Common myeloid progenitor, CD34-positive (primary cell): ENCODE results near the gene GNB1.
"Not testable (repeated sequence)": the region's sequence is repeated elsewhere in the genome, so short reads cannot be mapped to it uniquely, and the experiment has no call there.

Source experiments
- CTCF ChIA-PET: fragments of 350-600 bp; sonication (Branson Sonifier 250); formaldehyde crosslinking; loops from one replicate; lab custom pipeline; 2021; ENCODE audit warnings: antibody characterized with exemption; lab: Charles Lee
- POLR2A ChIA-PET: fragments of 350-600 bp; sonication (Branson Sonifier 250); formaldehyde crosslinking; loops from one replicate; lab custom pipeline; 2021; ENCODE audit warnings: antibody characterized with exemption; lab: Charles Lee
- DNase-seq, 3 donors: peaks; one replicate each; pipeline versions ENCODE4 v3.0.0 to v3.0.0-alpha.2; 2013
- H3K27ac ChIP-seq, 2 experiments: 1 replicate in 1 of 2; 2 replicates in 1 of 2; pipeline ENCODE4 v1.7.0; 2013; ENCODE audit warnings: inconsistent platforms in 2 of 2, low read length in 2 of 2, mild to moderate bottlenecking in 2 of 2, low read depth in 1 of 2, moderate library complexity in 1 of 2; ENCODE audit not compliant: severe bottlenecking in 2 of 2, insufficient read depth in 1 of 2, poor library complexity in 1 of 2
- H3K27me3 ChIP-seq, 5 experiments: replicated peaks in 2 of 5; 1 replicate in 3 of 5; 2 replicates in 2 of 5; pipeline versions ENCODE4 v1.6.1 to v1.7.0; 2013; ENCODE audit warnings: low read length in 4 of 5, mild to moderate bottlenecking in 2 of 5, moderate library complexity in 2 of 5, inconsistent platforms in 1 of 5; ENCODE audit not compliant: insufficient read depth in 5 of 5, control insufficient read depth in 4 of 5
- H3K36me3 ChIP-seq, 4 experiments: 1 replicate in 2 of 4; 2 replicates in 2 of 4; pipeline versions ENCODE4 v1.6.1 to v1.7.0; 2013; ENCODE audit warnings: low read length in 3 of 4, control low read depth in 1 of 4, mild to moderate bottlenecking in 1 of 4; ENCODE audit not compliant: control insufficient read depth in 4 of 4, insufficient read depth in 4 of 4
- H3K4me1 ChIP-seq, 4 experiments: 1 replicate in 3 of 4; 2 replicates in 1 of 4; pipeline versions ENCODE4 v1.6.1 to v1.7.1; 2013; ENCODE audit warnings: low read length in 3 of 4, mild to moderate bottlenecking in 3 of 4, control low read depth in 1 of 4, inconsistent platforms in 1 of 4, moderate library complexity in 1 of 4; ENCODE audit not compliant: control insufficient read depth in 4 of 4, insufficient read depth in 4 of 4; ENCODE audit errors: control extremely low read depth in 1 of 4
- H3K4me3 ChIP-seq, 7 experiments: 1 replicate in 4 of 7; 2 replicates in 3 of 7; pipeline versions ENCODE4 v1.5.1 to v1.7.0; 2013; ENCODE audit warnings: mild to moderate bottlenecking in 7 of 7, low read length in 6 of 7, moderate library complexity in 6 of 7, inconsistent platforms in 2 of 7, low read depth in 2 of 7, control low read depth in 1 of 7; ENCODE audit not compliant: insufficient read depth in 4 of 7, control insufficient read depth in 1 of 7; ENCODE audit errors: extremely low read depth in 1 of 7
- H3K9me3 ChIP-seq, 5 experiments: 1 replicate in 4 of 5; 2 replicates in 1 of 5; pipeline versions ENCODE4 v1.6.1 to v1.7.1; 2013; ENCODE audit warnings: low read length in 4 of 5, mild to moderate bottlenecking in 2 of 5, inconsistent platforms in 1 of 5, low read depth in 1 of 5, moderate library complexity in 1 of 5; ENCODE audit not compliant: control insufficient read depth in 4 of 5, insufficient read depth in 2 of 5; ENCODE audit errors: control extremely low read depth in 1 of 5
- WGBS: methylation state at CpG from one replicate; pipeline ENCODE4 v1.1.5; 2013; ENCODE audit not compliant: insufficient coverage; 5-methylcytosine and 5-hydroxymethylcytosine counted together

The GNB1 gene

GRCh38 chr1:1889090-1889750 lies 1.7 kb downstream of the GNB1 start:
- Histone ChIP-seq H3K36me3 (peaks cover 0 to 3% (median under 1%) of the 10 kb centered on the region in 4 experiments), H3K9me3 (no peaks in the 10 kb centered on the region), H3K27me3 (no peaks in the 10 kb centered on the region), H3K27ac (peak overlapping the region; percentile 84 to 96), H3K4me1 (peaks cover 19 to 49% (median 35%) of the 10 kb centered on the region in 4 experiments), H3K4me3 (peak overlapping the region; percentile 19 to 92 (median 84))
- CTCF ChIA-PET: interaction anchor here (0.8 to 9.0 kb wide), 3 partner anchors 9 to 16 kb away, joined by 3 to 71 read pairs (median 4); no protein-coding TSS in a partner anchor
- no peak for DNase-seq
- 29% methylated on average over 6 of the region's 9 CpGs for WGBS
- POLR2A ChIA-PET: interaction anchor here (0.6 to 2.5 kb wide), 3 partner anchors 9 to 73 kb away, joined by 3 to 9 read pairs (median 3); no protein-coding TSS in a partner anchor

DNA sequence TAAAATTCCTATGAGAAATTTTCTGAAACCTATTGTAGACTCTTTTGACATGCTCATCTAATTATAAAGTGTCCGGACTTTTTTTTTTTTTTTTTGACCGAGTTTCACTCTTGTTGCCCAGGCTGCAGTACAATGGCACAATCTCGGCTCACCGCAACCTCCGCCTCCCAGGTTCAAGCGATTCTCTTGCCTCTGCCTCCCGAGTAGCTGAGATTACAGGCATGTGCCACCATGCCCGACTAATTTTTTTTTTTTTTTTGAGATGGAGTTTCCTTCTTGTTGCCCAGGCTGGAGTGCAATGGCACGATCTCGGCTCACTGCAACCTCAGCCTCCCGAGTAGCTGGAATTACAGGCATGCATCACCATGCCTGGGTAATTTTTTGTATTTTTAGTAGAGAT lies 7.0 kb downstream of the GNB1 start:
- WGBS: 94% methylated on average over 7 of the region's 11 CpGs
- H3K4me3 ChIP-seq, H3K27me3 ChIP-seq, DNase-seq, H3K27ac ChIP-seq, H3K9me3 ChIP-seq: not testable (repeated sequence)
- ChIA-PET POLR2A (interaction anchor here (0.7 kb wide), 1 partner anchor 126 kb away, joined by 4 read pairs; no protein-coding TSS in a partner anchor), CTCF (interaction anchor here (1.1 to 9.5 kb wide), 7 partner anchors 10 to 25 kb away, joined by 3 to 71 read pairs (median 6); no protein-coding TSS in a partner anchor)
- H3K4me1 ChIP-seq: peaks cover 12 to 38% (median 17%) of the 10 kb centered on the region in 4 experiments
- H3K36me3 ChIP-seq: peaks cover 0 to 15% (median 3%) of the 10 kb centered on the region in 4 experiments

GRCh38 chr1:1883092-1883873 lies 7.6 kb downstream of the GNB1 start:
- peaks cover 3 to 21% (median 6%) of the 10 kb centered on the region in 4 experiments for H3K36me3 ChIP-seq
- DNase-seq: no peak
- 100% methylated on average over 1 of the region's 4 CpGs for WGBS
- no peaks in the 10 kb centered on the region for H3K9me3 ChIP-seq
- peaks cover 6 to 37% (median 11%) of the 10 kb centered on the region in 4 experiments for H3K4me1 ChIP-seq
- no peak overlapping the region for H3K4me3 ChIP-seq
- POLR2A ChIA-PET: interaction anchor here (0.7 kb wide), 2 partner anchors 17 to 125 kb away, joined by 4 to 8 read pairs; no protein-coding TSS in a partner anchor
- CTCF ChIA-PET: interaction anchor here (1.1 to 9.5 kb wide), 10 partner anchors 10 to 44 kb away, joined by 3 to 71 read pairs (median 4); no protein-coding TSS in a partner anchor
- no peak overlapping the region for H3K27ac ChIP-seq
- H3K27me3 ChIP-seq: no peaks in the 10 kb centered on the region

GRCh38 chr1:1881727-1882126 lies 9.2 kb downstream of the GNB1 start:
- peaks cover 0 to 26% (median 9%) of the 10 kb centered on the region in 4 experiments for H3K4me1 ChIP-seq
- POLR2A ChIA-PET: interaction anchor here (0.7 to 0.9 kb wide), 2 partner anchors 12 to 198 kb away, joined by 3 read pairs; no protein-coding TSS in a partner anchor

DNA sequence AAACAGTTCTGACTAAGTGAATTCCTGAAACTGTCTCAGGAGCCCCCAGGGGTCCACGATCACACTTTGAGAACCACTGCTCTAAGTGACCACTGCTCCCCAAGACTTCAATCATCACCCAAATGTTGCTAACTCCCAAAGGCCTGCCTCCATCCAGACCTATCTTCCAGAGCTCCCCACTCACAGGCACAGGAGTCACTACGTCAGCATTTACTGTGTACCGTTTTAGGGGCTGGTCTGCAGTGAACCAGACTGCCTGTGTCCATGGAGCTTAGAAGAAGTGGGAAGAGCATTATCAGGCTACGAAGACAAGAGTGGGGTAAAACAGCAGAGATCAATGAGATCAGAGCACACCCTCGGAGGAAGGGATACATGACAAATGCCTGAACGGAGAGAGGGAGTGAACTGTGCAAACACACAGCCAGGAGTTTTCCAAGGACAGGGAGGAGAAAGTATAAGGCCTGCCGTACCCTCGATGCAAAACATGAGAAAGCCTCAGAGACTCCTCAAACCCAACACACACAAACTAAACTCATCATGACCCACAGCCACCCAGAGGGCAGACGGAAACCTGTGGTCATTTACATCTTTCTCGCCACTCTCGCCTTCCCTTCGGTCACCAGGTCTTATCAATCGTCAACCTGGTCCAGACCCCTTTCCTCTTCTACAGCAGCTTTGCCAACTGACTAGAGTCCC lies 10.1 kb downstream of the GNB1 start:
- H3K4me1 ChIP-seq: peaks cover 3 to 34% (median 7%) of the 10 kb centered on the region in 4 experiments
- no peaks in the 10 kb centered on the region for H3K27me3 ChIP-seq
- no peaks in the 10 kb centered on the region for H3K9me3 ChIP-seq
- H3K4me3 ChIP-seq: no peak overlapping the region
- no peak overlapping the region for H3K27ac ChIP-seq
- CTCF ChIA-PET: interaction anchor here (1.9 to 9.5 kb wide), 5 partner anchors 7 to 41 kb away, joined by 4 to 71 read pairs (median 28); no protein-coding TSS in a partner anchor
- POLR2A ChIA-PET: interaction anchor here (0.9 to 1.0 kb wide), 2 partner anchors 11 to 105 kb away, joined by 3 to 7 read pairs; no protein-coding TSS in a partner anchor
- WGBS: 81% methylated on average over 10 of the region's 13 CpGs
- peak in 1 of 3 donors; percentile 47 for DNase-seq
- H3K36me3 ChIP-seq: peaks cover 8 to 38% (median 14%) of the 10 kb centered on the region in 4 experiments

More at GRCh38 chr1:1881727-1882126, 9.2 kb downstream of the GNB1 start:
- Histone ChIP-seq H3K27me3 (no peaks in the 10 kb centered on the region), H3K27ac (no peak overlapping the region), H3K4me3 (no peak overlapping the region), H3K36me3 (peaks cover 3 to 28% (median 7%) of the 10 kb centered on the region in 4 experiments), H3K9me3 (no peaks in the 10 kb centered on the region)
- no peak for DNase-seq
- CTCF ChIA-PET: interaction anchor here (0.9 to 9.5 kb wide), 8 partner anchors 8 to 42 kb away, joined by 3 to 71 read pairs (median 5); no protein-coding TSS in a partner anchor
- WGBS: 93% methylated on average over 6 of the region's 6 CpGs

DNA sequence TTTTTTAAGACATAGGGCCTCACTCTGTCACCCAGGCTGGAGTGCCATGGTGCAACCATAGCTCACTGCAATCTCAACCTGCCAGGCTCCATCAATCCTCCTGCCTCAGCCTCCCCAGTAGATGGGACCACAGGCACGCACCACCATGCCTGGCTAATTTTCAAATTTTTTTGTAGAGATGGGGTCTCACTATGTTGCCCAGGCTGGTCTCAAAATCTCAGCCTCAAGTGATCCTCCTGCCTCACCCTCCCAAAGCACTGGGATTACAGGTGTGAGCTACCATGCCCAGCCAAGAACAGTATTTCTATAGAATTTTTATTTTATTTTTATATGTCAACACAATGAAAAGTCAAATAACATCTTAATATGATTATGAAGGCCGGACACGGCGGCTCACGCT lies 10.9 kb downstream of the GNB1 start:
- H3K4me1 ChIP-seq: peaks cover 3 to 34% (median 7%) of the 10 kb centered on the region in 4 experiments
- peaks cover 9 to 44% (median 20%) of the 10 kb centered on the region in 4 experiments for H3K36me3 ChIP-seq
- no peaks in the 10 kb centered on the region for H3K27me3 ChIP-seq
- WGBS: 100% methylated on average over 5 of the region's 5 CpGs
- H3K9me3 ChIP-seq: no peaks in the 10 kb centered on the region
- CTCF ChIA-PET: interaction anchor here (1.9 to 9.5 kb wide), 3 partner anchors 19 to 27 kb away, joined by 5 to 65 read pairs (median 28); no protein-coding TSS in a partner anchor
- H3K4me3 ChIP-seq: no peak overlapping the region
- DNase-seq: no peak
- H3K27ac ChIP-seq: no peak overlapping the region
- POLR2A ChIA-PET: interaction anchor here (0.6 to 1.0 kb wide), 2 partner anchors 9 to 104 kb away, joined by 3 to 7 read pairs; no protein-coding TSS in a partner anchor
